HepG2 (cell line): ENCODE data around the gene LIMD2. TPM values are rescaled to one million over a fixed set of nuclear protein-coding genes. Genes with fewer than 3 reads are reported as not detected.

Experiments used
- ATAC-seq: fragments of 200-7000 bp; cut with Tn5 transposase; 3 replicates; pipeline ENCODE4 v1.9.1; 2020; ENCODE audit warnings: mild to moderate bottlenecking, moderate library complexity
- BruUV-seq: library from RNA; stranded (reverse); fragments of 400-500 nt; replicated peaks from 2 replicates; lab custom pipeline; 2021; lab: Mats Ljungman, UMichigan
- CTCF ChIA-PET: fragments of 300-600 bp; formaldehyde crosslinking; extraction: SDS; loops from one replicate; lab custom pipeline; 2021; ENCODE audit warnings: low total read pairs, inconsistent platforms, low intra/inter-chr PET ratio; lab: Yijun Ruan, JAX
- POLR2A ChIA-PET: fragments of 350-600 bp; sonication (Branson Sonifier 250); formaldehyde crosslinking; loops from one replicate; lab custom pipeline; 2020; ENCODE audit warnings: antibody characterized with exemption, inconsistent platforms; lab: Yijun Ruan, JAX
- DNase-seq: peaks from one replicate; pipeline ENCODE4 v3.0.0-alpha.2; 2015; ENCODE audit warnings: low spot score
- FAIRE-seq: peaks from 3 replicates; lab custom pipeline; 2011; peaks lifted over from hg19 to GRCh38; lab: Jason Lieb, UNC
- H2AFZ ChIP-seq: one replicate; pipeline ENCODE4 v1.6.1; 2011; ENCODE audit warnings: low read length, inconsistent platforms
- H3K27ac ChIP-seq: fragments of 300-600 bp; 3 replicates; pipeline ENCODE4 v1.8.0; 2011; ENCODE audit warnings: mixed run types, mild to moderate bottlenecking, mixed read lengths, low read length, inconsistent platforms; ENCODE audit not compliant: insufficient read depth; ENCODE audit errors: extremely low read length
- H3K27me3 ChIP-seq, 2 experiments: fragments of 200-600 bp in 1 of 2; 2 replicates in 1 of 2; 3 replicates in 1 of 2; pipeline versions ENCODE4 v1.6.0 to v1.8.0; 2011; ENCODE audit warnings: low read length in 2 of 2, mild to moderate bottlenecking in 2 of 2, moderate library complexity in 2 of 2, inconsistent platforms in 1 of 2; ENCODE audit not compliant: insufficient read depth in 2 of 2, control insufficient read depth in 1 of 2
- H3K36me3 ChIP-seq, 2 experiments: fragments of 200-600 bp in 1 of 2; replicated peaks in 1 of 2; 2 replicates in 1 of 2; 3 replicates in 1 of 2; pipeline versions ENCODE4 v1.5.1 to v1.8.0; 2011; ENCODE audit warnings: low read length in 2 of 2, inconsistent platforms in 1 of 2; ENCODE audit not compliant: insufficient read depth in 2 of 2, control insufficient read depth in 1 of 2
- H3K4me1 ChIP-seq: 2 replicates; pipeline ENCODE4 v1.5.1; 2012; ENCODE audit warnings: low read length, inconsistent platforms; ENCODE audit not compliant: insufficient read depth
- H3K4me2 ChIP-seq: 2 replicates; pipeline ENCODE4 v1.6.0; 2011; ENCODE audit warnings: low read depth, low read length, inconsistent platforms
- H3K4me3 ChIP-seq, 3 experiments: fragments of 200-600 bp in 1 of 3; sonication (generic), shearing (Covaris generic) in 1 of 3; replicated peaks in 1 of 3; 2 replicates each; pipeline ENCODE4 v1.5.1; 2011 to 2016; ENCODE audit warnings: low read length in 3 of 3, inconsistent platforms in 2 of 3, low read depth in 2 of 3, mild to moderate bottlenecking in 2 of 3, control low read depth in 1 of 3, mixed read lengths in 1 of 3; ENCODE audit not compliant: insufficient read depth in 1 of 3
- H3K79me2 ChIP-seq: one replicate; pipeline ENCODE4 v1.6.1; 2011; ENCODE audit warnings: low read length, inconsistent platforms; ENCODE audit not compliant: insufficient read depth
- H3K9ac ChIP-seq: 2 replicates; pipeline ENCODE4 v1.6.0; 2011; ENCODE audit warnings: mild to moderate bottlenecking, low read depth, low read length, inconsistent platforms; ENCODE audit not compliant: insufficient read depth
- H3K9me3 ChIP-seq: 2 replicates; pipeline ENCODE4 v1.5.1; 2012; ENCODE audit warnings: mild to moderate bottlenecking, low read length
- H4K20me1 ChIP-seq: 2 replicates; pipeline ENCODE4 v1.6.0; 2011; ENCODE audit warnings: inconsistent platforms, mild to moderate bottlenecking, low read length, moderate library complexity; ENCODE audit not compliant: insufficient read depth
- CREM ChIP-seq, 2 experiments: sonication (generic) in 1 of 2; formaldehyde crosslinking in 1 of 2; IDR thresholded peaks; 2 replicates each; pipeline versions ENCODE4 v1.4.0 to v1.6.1; 2016 to 2020; ENCODE audit warnings: antibody characterized with exemption in 1 of 2, mild to moderate bottlenecking in 1 of 2, missing genetic modification reagents in 1 of 2
- FOXO1 ChIP-seq: sonication (generic); formaldehyde crosslinking; IDR thresholded peaks from 2 replicates; pipeline ENCODE4 v1.4.0; 2020; ENCODE audit warnings: missing genetic modification reagents
- IKZF4 ChIP-seq: sonication (generic); formaldehyde crosslinking; IDR thresholded peaks from 2 replicates; pipeline ENCODE4 v1.5.1; 2020; ENCODE audit warnings: borderline replicate concordance, mild to moderate bottlenecking, low read depth, missing genetic modification reagents; ENCODE audit errors: not compliant biosample characterization
- NFIC ChIP-seq: IDR thresholded peaks from 2 replicates; pipeline ENCODE4 v1.6.1; 2012; ENCODE audit warnings: mild to moderate bottlenecking, low read length, inconsistent platforms
- RBM39 ChIP-seq: fragments of 200-400 bp; formaldehyde crosslinking; IDR thresholded peaks from one replicate; pipeline ENCODE4 v1.6.1; 2018; ENCODE audit warnings: antibody characterized with exemption, mild to moderate bottlenecking, low read depth, low read length; ENCODE audit not compliant: poor library complexity, severe bottlenecking
- WIZ ChIP-seq: sonication (generic); formaldehyde crosslinking; IDR thresholded peaks from 2 replicates; pipeline ENCODE4 v1.5.1; 2020; ENCODE audit warnings: mild to moderate bottlenecking, missing genetic modification reagents
- ZNF543 ChIP-seq: sonication (generic); formaldehyde crosslinking; IDR thresholded peaks from 2 replicates; pipeline ENCODE4 v1.4.0; 2020; ENCODE audit warnings: mild to moderate bottlenecking, missing genetic modification reagents
- WGBS: methylation state at CpG from one replicate; pipeline ENCODE4 v1.1.6; 2017; ENCODE audit warnings: low lambda C conversion rate; 5-methylcytosine and 5-hydroxymethylcytosine counted together
- in situ Hi-C: cut with HindIII; loops from 2 replicates; pipeline ENCODE4 v1.10.0; 2017; ENCODE audit warnings: low pct_unique_long_range_greater_than_20kb; ENCODE audit not compliant: extremely low pct_ligation_motif_present
- intact Hi-C: fragments of 100-400 bp; cut with micrococcal nuclease; formaldehyde crosslinking; loops from one replicate; pipeline ENCODE4 v1.10.0; 2022; ENCODE audit not compliant: unreplicated experiment
- polyA plus RNA-seq, 8 experiments: library from polyadenylated mRNA; depleted of rRNA in 3 of 8; stranded (reverse) in 7 of 8; unstranded in 1 of 8; fragments of >200 nt; fragmentation: Illumina TruSeq in 4 of 8; extraction: Trizol in 4 of 8; gene quantifications; 2 replicates each; pipeline versions ENCODE4 v1.2.1 to v1.2.3, GENCODE V29; 2011 to 2016; ENCODE audit warnings: low read depth in 4 of 8, missing spikeins in 1 of 8, mixed read lengths in 1 of 8; ENCODE audit not compliant: insufficient read depth in 1 of 8
- total RNA-seq, 5 experiments: library from RNA; depleted of rRNA; stranded (reverse); fragments of >200 nt; fragmentation: Illumina TruSeq; extraction: Trizol; gene quantifications; 2 replicates each; pipeline ENCODE4 v1.2.3, GENCODE V29; 2016; ENCODE audit warnings: low read depth in 1 of 5
- TF ChIP-seq, protein P1 (sequence below): sonication (generic); formaldehyde crosslinking; IDR thresholded peaks from 2 replicates; pipeline ENCODE4 v1.5.0; 2020; ENCODE audit warnings: missing genetic modification reagents
- TF ChIP-seq, protein P2 (sequence below): sonication (generic); formaldehyde crosslinking; IDR thresholded peaks from 2 replicates; pipeline ENCODE4 v1.4.0; 2020; ENCODE audit warnings: missing genetic modification reagents, borderline replicate concordance
- TF ChIP-seq, protein P3 (sequence below): sonication (generic); formaldehyde crosslinking; IDR thresholded peaks from 2 replicates; pipeline ENCODE4 v1.8.0; 2022; ENCODE audit warnings: missing genetic modification reagents, low read depth, mild to moderate bottlenecking, borderline replicate concordance
- TF ChIP-seq, protein P4 (sequence below): sonication (generic); formaldehyde crosslinking; IDR thresholded peaks from 2 replicates; pipeline ENCODE4 v1.5.0; 2020; ENCODE audit warnings: missing genetic modification reagents, mild to moderate bottlenecking, borderline replicate concordance
- TF ChIP-seq, protein P5 (sequence below): sonication (generic); formaldehyde crosslinking; IDR thresholded peaks from 2 replicates; pipeline ENCODE4 v1.8.0; 2022; ENCODE audit warnings: missing genetic modification reagents, mild to moderate bottlenecking, moderate library complexity, borderline replicate concordance

Gene LIMD2
- total and polyA plus RNA-seq, 2 of the 13 experiments (the other 11 are each of a cell fraction or from before 2014, with no cell fraction given) = 9.0 to 20.8 TPM

DNA sequence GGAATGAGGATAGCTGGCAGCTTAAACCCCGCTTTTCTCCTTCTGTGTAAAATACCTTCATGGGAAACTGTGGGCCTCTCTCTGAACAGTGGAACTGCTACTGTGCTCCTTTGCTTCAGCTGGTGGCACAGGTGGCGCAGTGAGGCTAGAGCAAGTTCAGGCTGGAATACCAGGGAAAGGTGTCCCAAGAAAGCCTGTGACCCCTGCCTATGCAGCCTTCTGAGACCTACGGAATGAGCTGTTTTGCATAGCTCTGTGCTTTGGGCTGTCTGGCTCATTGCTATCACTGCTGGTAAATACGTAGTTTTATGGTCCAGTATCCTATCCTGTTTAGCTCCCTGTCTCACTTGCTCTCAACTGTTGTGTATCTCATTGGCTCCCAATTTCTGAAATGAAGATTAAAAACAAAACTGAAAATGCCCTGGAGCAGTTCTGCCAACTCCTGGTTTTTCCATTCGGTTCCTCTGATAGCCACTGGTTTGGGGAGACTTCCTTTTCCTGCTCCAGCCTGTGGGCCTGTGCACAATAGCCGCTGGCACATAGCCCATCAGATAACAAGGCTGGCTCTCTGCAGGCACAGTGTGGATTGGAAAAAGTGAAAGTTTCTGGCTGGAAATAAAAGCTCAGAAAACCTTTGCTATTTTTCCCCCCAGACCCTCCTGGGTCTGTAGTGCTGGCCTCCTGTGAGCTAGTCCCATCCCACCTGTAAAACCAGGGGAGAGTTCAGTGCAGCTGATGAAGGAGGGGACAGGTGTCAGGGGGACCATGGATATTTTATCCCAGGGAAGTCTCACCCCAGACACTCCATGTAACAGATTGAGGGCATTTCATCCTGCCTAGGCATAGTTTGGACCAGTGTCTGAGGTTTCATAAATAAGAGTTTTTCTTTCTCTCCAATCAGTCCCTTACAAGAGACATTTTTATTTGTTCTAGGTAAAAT lies 24.0 kb downstream of the LIMD2 start:
- no peaks in the 10 kb centered on the region for H3K27me3 ChIP-seq
- ChIA-PET POLR2A (interaction anchor here (1.0 to 2.1 kb wide), 4 partner anchors 54 to 167 kb away, joined by 3 to 12 read pairs (median 3); partner anchors contain the start of genes CCDC47, DDX42, MAP3K3 and SMARCD2), CTCF (no interaction called here)
- 61% methylated on average over 6 of the region's 6 CpGs for WGBS
- peaks cover 8 to 19% of the 10 kb centered on the region in 2 experiments for H3K36me3 ChIP-seq
- FAIRE-seq = peak; percentile 84
- DNase-seq = peak; percentile 83
- H4K20me1 ChIP-seq = no peaks in the 10 kb centered on the region
- intact Hi-C loops (loop anchor here (5.0 kb wide), 1 partner anchor 54 kb away; the partner anchor contains the start of gene MAP3K3), in situ Hi-C loops (no loop called here)
- peak; percentile 88 for ATAC-seq
- peak overlapping the region; percentile 37 for H3K4me2 ChIP-seq
- no peaks in the 10 kb centered on the region for H3K9me3 ChIP-seq
- H3K9ac ChIP-seq = no peak overlapping the region
- no peak overlapping the region for H2AFZ ChIP-seq
- no peaks in the 10 kb centered on the region for H3K79me2 ChIP-seq
- no TSS peak for BruUV-seq
- H3K4me1 ChIP-seq = peaks cover 20% of the 10 kb centered on the region
- H3K27ac ChIP-seq = peak overlapping the region; percentile 12
- no peak overlapping the region for H3K4me3 ChIP-seq
- TF ChIP-seq ZNF543 (CRISPR knock-in tag) (no peak), RBM39 (no peak), CREM (IDR thresholded peaks at IDR 0.05) (no peak), CREM (CRISPR knock-in tag; IDR thresholded peaks at IDR 0.05) (no peak), IKZF4 (no peak), NFIC (peak; percentile 80), WIZ (CRISPR knock-in tag) (no peak), FOXO1 (no peak)
- TF ChIP-seq, protein P1, sequence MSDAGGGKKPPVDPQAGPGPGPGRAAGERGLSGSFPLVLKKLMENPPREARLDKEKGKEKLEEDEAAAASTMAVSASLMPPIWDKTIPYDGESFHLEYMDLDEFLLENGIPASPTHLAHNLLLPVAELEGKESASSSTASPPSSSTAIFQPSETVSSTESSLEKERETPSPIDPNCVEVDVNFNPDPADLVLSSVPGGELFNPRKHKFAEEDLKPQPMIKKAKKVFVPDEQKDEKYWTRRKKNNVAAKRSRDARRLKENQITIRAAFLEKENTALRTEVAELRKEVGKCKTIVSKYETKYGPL (CRISPR knock-in tag) = no peak
- TF ChIP-seq, protein P2, sequence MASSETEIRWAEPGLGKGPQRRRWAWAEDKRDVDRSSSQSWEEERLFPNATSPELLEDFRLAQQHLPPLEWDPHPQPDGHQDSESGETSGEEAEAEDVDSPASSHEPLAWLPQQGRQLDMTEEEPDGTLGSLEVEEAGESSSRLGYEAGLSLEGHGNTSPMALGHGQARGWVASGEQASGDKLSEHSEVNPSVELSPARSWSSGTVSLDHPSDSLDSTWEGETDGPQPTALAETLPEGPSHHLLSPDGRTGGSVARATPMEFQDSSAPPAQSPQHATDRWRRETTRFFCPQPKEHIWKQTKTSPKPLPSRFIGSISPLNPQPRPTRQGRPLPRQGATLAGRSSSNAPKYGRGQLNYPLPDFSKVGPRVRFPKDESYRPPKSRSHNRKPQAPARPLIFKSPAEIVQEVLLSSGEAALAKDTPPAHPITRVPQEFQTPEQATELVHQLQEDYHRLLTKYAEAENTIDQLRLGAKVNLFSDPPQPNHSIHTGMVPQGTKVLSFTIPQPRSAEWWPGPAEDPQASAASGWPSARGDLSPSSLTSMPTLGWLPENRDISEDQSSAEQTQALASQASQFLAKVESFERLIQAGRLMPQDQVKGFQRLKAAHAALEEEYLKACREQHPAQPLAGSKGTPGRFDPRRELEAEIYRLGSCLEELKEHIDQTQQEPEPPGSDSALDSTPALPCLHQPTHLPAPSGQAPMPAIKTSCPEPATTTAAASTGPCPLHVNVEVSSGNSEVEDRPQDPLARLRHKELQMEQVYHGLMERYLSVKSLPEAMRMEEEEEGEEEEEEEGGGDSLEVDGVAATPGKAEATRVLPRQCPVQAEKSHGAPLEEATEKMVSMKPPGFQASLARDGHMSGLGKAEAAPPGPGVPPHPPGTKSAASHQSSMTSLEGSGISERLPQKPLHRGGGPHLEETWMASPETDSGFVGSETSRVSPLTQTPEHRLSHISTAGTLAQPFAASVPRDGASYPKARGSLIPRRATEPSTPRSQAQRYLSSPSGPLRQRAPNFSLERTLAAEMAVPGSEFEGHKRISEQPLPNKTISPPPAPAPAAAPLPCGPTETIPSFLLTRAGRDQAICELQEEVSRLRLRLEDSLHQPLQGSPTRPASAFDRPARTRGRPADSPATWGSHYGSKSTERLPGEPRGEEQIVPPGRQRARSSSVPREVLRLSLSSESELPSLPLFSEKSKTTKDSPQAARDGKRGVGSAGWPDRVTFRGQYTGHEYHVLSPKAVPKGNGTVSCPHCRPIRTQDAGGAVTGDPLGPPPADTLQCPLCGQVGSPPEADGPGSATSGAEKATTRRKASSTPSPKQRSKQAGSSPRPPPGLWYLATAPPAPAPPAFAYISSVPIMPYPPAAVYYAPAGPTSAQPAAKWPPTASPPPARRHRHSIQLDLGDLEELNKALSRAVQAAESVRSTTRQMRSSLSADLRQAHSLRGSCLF (CRISPR knock-in tag) = no peak
- TF ChIP-seq, protein P3, sequence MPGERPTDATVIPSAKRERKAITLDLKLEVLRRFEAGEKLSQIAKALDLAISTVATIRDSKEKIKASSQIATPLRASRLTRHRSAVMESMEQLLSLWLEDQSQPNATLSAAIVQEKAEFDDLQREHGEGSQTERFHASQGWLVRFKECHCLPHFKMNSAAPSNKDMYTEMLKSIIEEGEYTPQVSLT (CRISPR knock-in tag) = no peak
- TF ChIP-seq, protein P4, sequence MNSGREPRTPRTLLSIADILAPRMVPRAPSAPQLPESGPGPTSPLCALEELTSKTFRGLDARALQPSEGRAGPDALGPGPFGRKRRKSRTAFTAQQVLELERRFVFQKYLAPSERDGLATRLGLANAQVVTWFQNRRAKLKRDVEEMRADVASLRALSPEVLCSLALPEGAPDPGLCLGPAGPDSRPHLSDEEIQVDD (CRISPR knock-in tag) = no peak
- TF ChIP-seq, protein P5, sequence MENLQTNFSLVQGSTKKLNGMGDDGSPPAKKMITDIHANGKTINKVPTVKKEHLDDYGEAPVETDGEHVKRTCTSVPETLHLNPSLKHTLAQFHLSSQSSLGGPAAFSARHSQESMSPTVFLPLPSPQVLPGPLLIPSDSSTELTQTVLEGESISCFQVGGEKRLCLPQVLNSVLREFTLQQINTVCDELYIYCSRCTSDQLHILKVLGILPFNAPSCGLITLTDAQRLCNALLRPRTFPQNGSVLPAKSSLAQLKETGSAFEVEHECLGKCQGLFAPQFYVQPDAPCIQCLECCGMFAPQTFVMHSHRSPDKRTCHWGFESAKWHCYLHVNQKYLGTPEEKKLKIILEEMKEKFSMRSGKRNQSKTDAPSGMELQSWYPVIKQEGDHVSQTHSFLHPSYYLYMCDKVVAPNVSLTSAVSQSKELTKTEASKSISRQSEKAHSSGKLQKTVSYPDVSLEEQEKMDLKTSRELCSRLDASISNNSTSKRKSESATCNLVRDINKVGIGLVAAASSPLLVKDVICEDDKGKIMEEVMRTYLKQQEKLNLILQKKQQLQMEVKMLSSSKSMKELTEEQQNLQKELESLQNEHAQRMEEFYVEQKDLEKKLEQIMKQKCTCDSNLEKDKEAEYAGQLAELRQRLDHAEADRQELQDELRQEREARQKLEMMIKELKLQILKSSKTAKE = no peak
